Activated CD4-positive, alpha-beta memory T cell treated with anti-CD3 and anti-CD28 coated beads, Interleukin-2, amount 10 ng/mL, durations not matched to agents 7 days and 5 days (primary cell): ENCODE measurements around the gene CSNK2A2. TPM values are rescaled to one million over a fixed set of nuclear protein-coding genes. Genes with fewer than 3 reads are reported as not detected.
A peak's percentile ranks its signal among the peaks of the same experiment; 100 is the strongest.

Experiments
- CTCF ChIA-PET: fragments of 350-600 bp; sonication (Branson Sonifier 250); formaldehyde crosslinking; loops from one replicate; lab custom pipeline; 2021; ENCODE audit warnings: antibody characterized with exemption, inconsistent platforms; lab: Charles Lee
- POLR2A ChIA-PET: fragments of 350-600 bp; sonication (Branson Sonifier 250); formaldehyde crosslinking; loops from one replicate; lab custom pipeline; 2021; ENCODE audit warnings: antibody characterized with exemption; lab: Charles Lee
- DNase-seq: peaks from one replicate; pipeline ENCODE4 v3.0.0-alpha.2; 2020
- H3K27ac Mint-ChIP-seq: one replicate; pipeline ENCODE4 v1.8.0; 2021; ENCODE audit warnings: mild to moderate bottlenecking, mixed read lengths
- H3K27me3 Mint-ChIP-seq: one replicate; pipeline ENCODE4 v1.8.0; 2021; ENCODE audit warnings: mixed read lengths
- H3K36me3 Mint-ChIP-seq: one replicate; pipeline ENCODE4 v1.8.0; 2021; ENCODE audit warnings: low read depth, mixed read lengths
- H3K4me1 Mint-ChIP-seq: one replicate; pipeline ENCODE4 v1.8.0; 2021; ENCODE audit warnings: mixed read lengths
- H3K4me3 Mint-ChIP-seq: one replicate; pipeline ENCODE4 v1.8.0; 2021; ENCODE audit warnings: mild to moderate bottlenecking, mixed read lengths
- H3K9me3 Mint-ChIP-seq: one replicate; pipeline ENCODE4 v1.8.0; 2021; ENCODE audit warnings: mixed read lengths
- total RNA-seq, 2 experiments: library from RNA; stranded (reverse); gene quantifications; one replicate each; pipeline ENCODE4 v1.2.3, GENCODE V29; 2021

Gene CSNK2A2
- 10 to 100 TPM; 67.5 to 67.9 TPM for total RNA-seq

DNA sequence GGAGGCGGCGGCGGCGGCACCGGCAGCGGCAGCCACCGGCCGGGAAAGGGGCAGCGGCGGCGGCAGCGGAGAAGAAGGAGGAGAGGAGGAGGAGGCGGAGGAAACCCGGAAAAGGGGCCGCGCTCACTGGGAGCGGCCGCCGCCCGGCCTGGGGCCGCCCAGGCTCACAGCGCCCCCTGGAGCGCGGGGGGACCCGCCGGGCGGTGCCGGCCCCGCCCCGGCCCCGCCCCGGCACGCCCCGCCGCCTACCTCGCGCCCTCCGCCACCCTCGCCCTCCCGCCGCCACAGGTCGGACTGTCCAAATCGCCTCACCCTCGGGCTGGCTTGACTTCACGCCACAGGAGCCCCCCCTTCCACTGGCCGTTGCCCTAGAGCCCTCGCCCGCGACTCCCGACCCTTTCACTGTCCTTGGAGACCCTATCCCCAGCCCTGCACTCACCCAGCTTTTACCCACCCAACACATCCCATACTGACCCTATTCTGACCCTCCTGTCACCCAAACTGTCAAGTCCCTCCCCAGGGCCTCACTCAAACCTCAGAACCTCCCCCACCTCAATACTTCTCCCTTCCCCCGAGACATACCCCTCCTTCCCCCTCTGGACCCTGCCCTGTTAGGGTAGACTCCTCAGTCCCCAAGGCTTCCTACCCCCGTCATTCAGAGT lies at the start of gene CSNK2A2:
Gene CSNK2A2, minus strand, starts transcription at position 85 of the 662 bp plus-strand sequence. CDS start 370 bp downstream, outside the sequence.
- peak within 1 kb of the TSS; percentile 33 for H3K27ac Mint-ChIP-seq
- peak; percentile 74 for DNase-seq
- CTCF ChIA-PET: interaction anchor here (0.8 to 1.1 kb wide), 2 partner anchors 25 to 69 kb away, joined by 3 to 8 read pairs; partner anchors contain the start of gene CFAP20
- H3K4me1 Mint-ChIP-seq: peaks cover 38% of the 10 kb centered on the region
- POLR2A ChIA-PET: interaction anchor here (1.0 kb wide), 1 partner anchor 21 kb away, joined by 4 read pairs; no protein-coding TSS in a partner anchor
- H3K9me3 Mint-ChIP-seq: no peaks in the 10 kb centered on the region
- peaks cover 22% of the 10 kb centered on the region for H3K27me3 Mint-ChIP-seq
- peak within 1 kb of the TSS; percentile 80 for H3K4me3 Mint-ChIP-seq
- peaks cover 36% of the 10 kb centered on the region for H3K36me3 Mint-ChIP-seq

DNA sequence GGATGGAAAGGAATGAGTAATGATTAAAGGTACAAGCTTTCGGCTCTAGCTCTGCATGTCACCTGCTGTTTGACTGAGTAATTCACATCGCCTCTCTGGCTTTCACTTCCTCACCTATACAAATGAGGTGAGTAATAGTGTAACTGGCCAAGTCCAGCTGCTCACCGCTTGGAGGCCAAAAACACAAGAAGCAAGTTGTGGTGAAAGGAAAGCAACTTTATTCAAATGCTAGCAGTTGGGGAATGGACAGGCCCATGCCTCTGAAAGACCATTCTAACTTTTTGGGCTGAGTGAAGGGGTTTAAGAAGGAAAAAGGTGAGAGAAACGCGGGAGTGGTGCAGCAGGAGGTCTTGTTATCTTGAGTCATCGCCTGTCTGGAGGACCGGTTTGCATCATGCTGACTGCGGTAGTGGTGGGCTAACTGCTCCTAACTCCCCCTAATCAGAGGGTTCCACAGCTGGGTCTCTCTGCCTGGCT lies 45.7 kb upstream of the CSNK2A2 start:
- POLR2A ChIA-PET: no interaction called here
- H3K27me3 Mint-ChIP-seq: peaks cover 36% of the 10 kb centered on the region
- no peak for DNase-seq
- no peaks in the 10 kb centered on the region for H3K36me3 Mint-ChIP-seq
- H3K4me1 Mint-ChIP-seq: peaks cover 11% of the 10 kb centered on the region
- no peak overlapping the region for H3K27ac Mint-ChIP-seq
- CTCF ChIA-PET: no interaction called here
- H3K4me3 Mint-ChIP-seq: no peak overlapping the region
- no peaks in the 10 kb centered on the region for H3K9me3 Mint-ChIP-seq

DNA sequence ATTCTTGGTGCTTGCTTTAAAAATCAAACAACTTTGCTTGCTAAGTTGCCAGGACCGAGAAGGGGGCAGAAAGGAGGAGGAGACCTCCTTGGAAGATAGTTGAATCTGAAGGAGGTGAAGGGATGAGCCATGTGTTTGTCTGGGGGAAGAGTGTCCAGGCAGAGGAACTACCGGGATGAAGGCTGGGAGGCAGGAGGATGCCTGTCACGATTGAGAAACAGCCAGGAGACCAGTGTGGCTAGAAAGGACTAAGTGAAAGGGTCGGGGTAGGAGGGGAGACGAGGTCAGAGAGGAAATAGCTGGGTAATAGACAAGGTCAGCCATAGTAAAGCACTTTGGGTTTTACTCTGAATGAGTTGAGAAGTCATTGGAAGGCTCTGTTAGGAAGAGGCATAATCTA lies 38.9 kb upstream of the CSNK2A2 start:
- H3K4me1 Mint-ChIP-seq: peaks cover 13% of the 10 kb centered on the region
- no peaks in the 10 kb centered on the region for H3K9me3 Mint-ChIP-seq
- ChIA-PET CTCF (interaction anchor here (0.6 kb wide), 1 partner anchor 407 kb away, joined by 3 read pairs; no protein-coding TSS in a partner anchor), POLR2A (no interaction called here)
- no peaks in the 10 kb centered on the region for H3K36me3 Mint-ChIP-seq
- peaks cover 52% of the 10 kb centered on the region for H3K27me3 Mint-ChIP-seq
- no peak overlapping the region for H3K27ac Mint-ChIP-seq
- no peak overlapping the region for H3K4me3 Mint-ChIP-seq
- no peak for DNase-seq

DNA sequence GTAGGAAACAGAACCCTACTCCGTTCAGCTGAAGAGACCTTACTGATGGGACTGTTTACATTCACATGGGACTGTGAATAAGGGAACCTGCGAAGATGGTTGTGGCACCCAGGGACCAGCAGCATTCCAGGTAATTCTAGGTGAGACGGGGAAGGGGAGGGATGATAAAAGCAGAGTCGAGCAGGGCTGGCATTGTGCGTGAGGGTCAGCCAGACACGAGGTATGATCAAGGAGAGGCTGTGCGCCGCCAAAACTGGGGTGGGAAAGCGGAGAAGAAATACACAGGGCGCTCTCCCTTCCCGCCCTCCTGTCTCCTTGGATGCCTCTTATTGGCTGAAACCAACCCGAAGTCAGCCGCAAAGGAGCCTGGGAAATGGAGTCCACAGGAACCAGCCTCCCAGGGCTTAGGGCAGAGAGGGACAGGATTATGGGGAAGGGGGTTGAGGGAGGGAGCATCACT lies 38.4 kb upstream of the CSNK2A2 start:
- ChIA-PET CTCF (interaction anchor here (0.6 kb wide), 1 partner anchor 406 kb away, joined by 3 read pairs; no protein-coding TSS in a partner anchor), POLR2A (interaction anchor here (0.9 kb wide), 1 partner anchor 13 kb away, joined by 3 read pairs; no protein-coding TSS in a partner anchor)
- peak; percentile 72 for DNase-seq
- Mint-ChIP-seq H3K4me1 (peaks cover 13% of the 10 kb centered on the region), H3K36me3 (no peaks in the 10 kb centered on the region), H3K9me3 (no peaks in the 10 kb centered on the region), H3K27me3 (peaks cover 47% of the 10 kb centered on the region), H3K27ac (no peak overlapping the region), H3K4me3 (peak overlapping the region; percentile 76)

DNA sequence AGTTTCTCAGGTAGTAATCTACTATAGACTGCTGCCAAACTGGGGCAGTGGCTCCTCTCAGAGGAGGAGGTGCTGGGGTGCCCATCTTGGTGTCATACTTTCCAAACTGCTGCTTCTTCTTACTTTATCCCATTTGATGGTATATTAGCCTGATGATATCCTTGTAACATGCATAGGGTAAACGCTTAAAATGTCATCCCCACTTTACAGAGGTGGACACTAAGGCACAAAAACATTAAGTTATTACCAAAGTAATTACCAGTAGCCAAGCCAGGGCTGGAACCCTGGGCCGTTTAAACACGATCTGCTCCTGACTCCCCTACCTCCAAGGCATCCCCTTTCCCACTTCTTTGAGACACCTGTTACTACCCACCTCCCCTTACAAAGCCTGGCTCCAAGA lies 37.8 kb upstream of the CSNK2A2 start:
- Mint-ChIP-seq H3K27me3 (peaks cover 46% of the 10 kb centered on the region), H3K4me1 (peaks cover 13% of the 10 kb centered on the region), H3K36me3 (no peaks in the 10 kb centered on the region), H3K27ac (no peak overlapping the region), H3K4me3 (peak overlapping the region; percentile 76), H3K9me3 (no peaks in the 10 kb centered on the region)
- CTCF ChIA-PET: no interaction called here
- POLR2A ChIA-PET: interaction anchor here (0.9 kb wide), 1 partner anchor 13 kb away, joined by 3 read pairs; no protein-coding TSS in a partner anchor
- no peak for DNase-seq

DNA sequence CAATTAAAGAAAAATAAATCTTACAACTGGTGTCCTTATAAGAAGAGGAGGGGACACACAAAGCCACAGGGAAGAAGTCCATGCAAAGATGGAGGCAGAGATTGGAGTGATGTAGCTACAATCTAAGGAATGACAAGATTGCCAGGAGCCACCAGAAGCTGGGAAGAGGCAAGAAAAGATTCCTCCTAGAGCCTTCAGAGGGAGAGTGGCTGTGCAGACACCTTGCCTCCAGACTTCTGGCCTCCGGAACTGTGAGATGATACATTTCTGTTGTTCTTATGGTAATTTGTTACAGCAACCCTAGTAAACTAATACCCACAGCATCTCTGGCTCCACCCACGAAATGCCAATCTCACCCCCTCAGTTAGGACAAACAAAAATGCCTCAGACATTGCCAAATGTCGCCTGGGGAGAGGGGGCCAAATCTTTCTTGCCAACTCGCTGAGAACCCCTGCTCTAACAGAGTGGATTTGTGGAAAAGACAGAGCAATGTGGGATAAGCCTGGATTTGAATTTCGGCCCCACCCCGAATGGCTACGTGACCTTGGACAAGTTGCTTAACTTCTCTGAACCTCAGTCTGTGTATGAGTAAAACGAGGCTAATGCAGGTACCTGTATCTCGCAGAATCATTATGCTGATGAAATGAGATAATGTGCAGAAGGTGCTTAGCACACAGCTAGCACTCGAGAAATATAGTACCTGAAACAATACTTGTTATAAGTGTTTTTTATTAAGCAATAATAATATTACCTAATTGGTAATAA lies 37.1 kb upstream of the CSNK2A2 start:
- DNase-seq: no peak
- POLR2A ChIA-PET: no interaction called here
- Mint-ChIP-seq H3K36me3 (no peaks in the 10 kb centered on the region), H3K27ac (no peak overlapping the region), H3K4me1 (peaks cover 13% of the 10 kb centered on the region), H3K4me3 (no peak overlapping the region), H3K27me3 (peaks cover 40% of the 10 kb centered on the region), H3K9me3 (no peaks in the 10 kb centered on the region)
- CTCF ChIA-PET: no interaction called here

DNA sequence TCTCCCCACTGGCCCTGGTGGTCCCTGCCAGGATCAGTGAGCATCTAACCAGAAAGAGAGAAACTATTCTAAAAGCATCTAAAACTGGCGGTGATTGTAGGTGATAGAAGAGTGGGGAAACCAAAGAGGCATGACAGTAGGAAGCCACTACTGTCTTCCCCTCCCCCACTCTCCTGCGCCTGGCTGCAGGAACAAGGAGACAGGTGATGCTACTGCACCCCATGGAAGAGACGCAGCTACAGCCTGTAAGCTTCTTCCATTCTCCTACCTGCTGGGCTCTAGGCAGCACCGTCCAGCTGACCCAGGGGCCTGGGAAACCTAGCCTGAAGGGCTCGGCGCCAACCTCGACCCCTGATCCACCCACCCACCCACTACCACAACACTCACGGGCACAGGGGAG lies 32.4 kb upstream of the CSNK2A2 start:
- no peaks in the 10 kb centered on the region for H3K9me3 Mint-ChIP-seq
- CTCF ChIA-PET: no interaction called here
- POLR2A ChIA-PET: no interaction called here

DNA sequence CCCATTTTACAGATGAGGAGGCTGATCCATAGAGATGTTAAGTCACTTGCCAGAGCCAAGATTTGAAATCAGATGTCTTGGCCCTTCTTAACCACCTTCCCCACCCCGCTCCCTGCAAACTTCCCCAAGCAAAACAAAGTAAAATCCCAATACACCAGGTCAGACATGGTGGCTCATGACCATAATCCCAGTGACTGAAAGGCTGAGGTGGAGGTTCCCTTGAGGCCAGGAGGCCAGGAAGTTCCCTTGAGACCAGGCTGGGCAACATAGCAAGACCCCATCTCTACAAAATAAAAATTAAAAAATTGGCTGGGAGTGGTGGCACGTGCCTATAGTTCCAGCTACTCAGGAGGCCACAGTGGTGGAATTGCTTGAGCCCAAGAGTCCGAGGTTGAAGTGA lies 28.9 kb upstream of the CSNK2A2 start:
- Mint-ChIP-seq H3K27me3 (peaks cover 5% of the 10 kb centered on the region), H3K9me3 (no peaks in the 10 kb centered on the region), H3K27ac (no peak overlapping the region), H3K36me3 (no peaks in the 10 kb centered on the region), H3K4me3 (no peak overlapping the region), H3K4me1 (no peaks in the 10 kb centered on the region)
- ChIA-PET POLR2A (no interaction called here), CTCF (no interaction called here)
- DNase-seq: no peak

More for the DNA sequence above, 32.4 kb upstream of the CSNK2A2 start:
- Mint-ChIP-seq H3K4me3 (no peak overlapping the region), H3K27me3 (peaks cover 8% of the 10 kb centered on the region), H3K36me3 (no peaks in the 10 kb centered on the region), H3K4me1 (no peaks in the 10 kb centered on the region), H3K27ac (no peak overlapping the region)
- DNase-seq: no peak

DNA sequence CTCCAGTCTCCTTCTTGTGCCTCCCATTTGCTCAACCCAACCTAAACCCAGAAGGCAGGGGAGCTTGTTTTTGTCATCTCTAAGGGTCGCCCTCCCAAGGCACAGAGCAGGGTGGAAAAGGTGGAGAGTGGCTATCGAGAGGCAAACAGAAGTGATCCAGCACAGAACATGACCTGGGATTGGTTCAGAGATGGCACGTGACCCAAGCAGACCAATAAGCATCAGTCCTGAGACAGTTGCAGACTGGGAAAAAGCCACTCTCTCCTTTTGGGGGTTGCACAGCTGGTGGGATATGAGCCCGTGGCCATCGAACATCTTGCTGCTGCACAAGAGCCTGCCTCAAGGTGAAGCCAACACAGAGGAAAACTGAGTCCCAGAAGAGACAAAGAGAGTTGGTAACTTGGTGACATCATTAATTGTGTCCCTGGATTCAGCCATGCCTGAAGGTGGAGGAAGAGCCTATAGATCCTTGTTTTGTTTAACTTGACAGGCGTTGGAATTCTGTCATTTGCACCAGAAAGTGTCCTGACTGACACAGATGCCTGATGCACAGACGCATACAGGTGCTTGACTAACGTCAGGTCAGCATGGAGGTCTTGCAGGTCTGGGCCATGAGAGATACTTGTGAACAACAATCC lies 28.2 kb upstream of the CSNK2A2 start:
- POLR2A ChIA-PET: no interaction called here

DNA sequence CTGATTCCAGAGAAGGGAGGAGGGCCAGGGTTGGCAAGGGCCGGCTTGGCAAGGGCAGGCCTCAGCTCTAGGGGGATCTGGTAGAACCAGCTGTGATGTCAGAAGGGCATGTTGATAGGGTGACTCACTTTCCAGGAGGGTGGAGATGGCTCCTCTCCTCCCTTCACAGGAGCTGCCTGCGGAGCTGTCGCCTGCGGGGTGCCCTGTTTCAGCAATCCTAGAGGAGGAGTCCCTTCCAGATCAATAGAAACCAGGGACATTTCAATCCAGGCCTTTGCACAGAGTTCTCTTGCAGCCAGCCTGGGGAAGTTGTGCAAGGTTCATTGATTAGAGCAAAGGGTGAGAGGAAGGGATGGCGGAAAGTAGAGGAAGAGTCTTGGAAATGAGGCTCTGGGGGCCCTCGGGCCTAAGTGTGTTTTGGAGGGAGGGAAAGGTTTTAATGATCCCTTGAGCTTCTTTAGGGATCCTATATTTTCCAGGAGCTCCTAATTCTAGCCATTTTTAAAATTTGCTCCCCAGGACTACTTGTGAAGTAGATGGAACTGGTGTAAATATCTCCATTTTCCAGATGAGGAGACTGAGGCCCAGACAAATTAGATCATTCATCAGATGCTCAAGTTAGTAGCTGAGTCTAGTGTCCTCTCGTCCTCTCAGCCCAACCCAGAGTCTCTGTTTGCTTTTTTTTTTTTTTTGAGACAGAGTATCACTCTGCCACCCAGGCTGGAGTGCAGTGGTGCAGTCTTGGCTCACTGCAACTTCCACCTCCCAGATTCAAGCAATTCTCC lies 24.8 kb upstream of the CSNK2A2 start:
- Mint-ChIP-seq H3K27ac (no peak overlapping the region), H3K9me3 (no peaks in the 10 kb centered on the region), H3K36me3 (no peaks in the 10 kb centered on the region), H3K4me3 (no peak overlapping the region), H3K4me1 (no peaks in the 10 kb centered on the region), H3K27me3 (peaks cover 16% of the 10 kb centered on the region)
- DNase-seq: no peak
- ChIA-PET CTCF (interaction anchor here (0.6 kb wide), 1 partner anchor 22 kb away, joined by 4 read pairs; no protein-coding TSS in a partner anchor), POLR2A (no interaction called here)

More for the DNA sequence above, 28.2 kb upstream of the CSNK2A2 start:
- Mint-ChIP-seq H3K9me3 (no peaks in the 10 kb centered on the region), H3K4me3 (no peak overlapping the region), H3K4me1 (no peaks in the 10 kb centered on the region), H3K36me3 (no peaks in the 10 kb centered on the region), H3K27me3 (peaks cover 6% of the 10 kb centered on the region), H3K27ac (no peak overlapping the region)
- CTCF ChIA-PET: interaction anchor here (0.5 kb wide), 1 partner anchor 30 kb away, joined by 3 read pairs; no protein-coding TSS in a partner anchor
- DNase-seq: no peak

DNA sequence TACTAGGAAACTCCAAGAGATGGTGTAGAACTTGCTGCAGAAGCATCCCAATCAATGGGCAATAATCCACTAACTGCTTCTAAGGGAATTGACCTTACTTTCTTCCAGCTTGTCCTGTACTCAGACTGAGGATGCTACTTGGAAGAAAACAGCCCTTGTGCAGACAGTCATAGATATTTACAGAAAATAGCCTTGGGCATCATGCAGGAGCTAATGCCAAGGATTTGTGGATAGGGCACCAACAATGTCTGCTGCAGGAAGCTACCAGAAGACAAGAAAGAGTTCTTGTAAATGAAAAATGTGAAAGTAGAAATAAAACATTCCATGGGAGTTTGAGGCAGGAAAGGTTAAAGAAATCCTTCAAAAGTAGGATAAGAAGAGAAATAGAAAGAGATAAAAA lies 21.5 kb upstream of the CSNK2A2 start:
- Mint-ChIP-seq H3K27ac (no peak overlapping the region), H3K9me3 (peaks cover 2% of the 10 kb centered on the region), H3K4me3 (no peak overlapping the region), H3K36me3 (no peaks in the 10 kb centered on the region), H3K4me1 (no peaks in the 10 kb centered on the region), H3K27me3 (peaks cover 32% of the 10 kb centered on the region)
- no peak for DNase-seq
- CTCF ChIA-PET: no interaction called here
- POLR2A ChIA-PET: no interaction called here

DNA sequence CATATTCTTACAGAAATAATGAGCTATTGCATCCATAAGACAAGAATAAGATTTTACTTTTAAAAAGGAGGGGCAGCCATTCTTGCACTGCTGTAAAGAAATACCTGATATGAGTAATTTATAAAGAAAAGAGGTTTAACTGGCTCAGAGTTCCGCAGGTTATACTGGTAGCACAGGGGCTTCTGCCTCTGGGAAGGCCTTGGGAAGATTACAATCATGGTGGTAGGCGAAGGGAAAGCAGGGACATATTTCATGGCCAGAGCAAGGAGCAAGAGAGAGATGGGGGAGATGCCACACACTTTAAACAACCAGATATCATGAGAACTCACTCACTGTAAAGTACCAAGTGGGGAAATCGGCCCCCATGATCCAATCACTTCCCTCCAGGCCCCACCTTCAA lies 20.9 kb upstream of the CSNK2A2 start:
- CTCF ChIA-PET: no interaction called here
- DNase-seq: no peak
- Mint-ChIP-seq H3K27ac (no peak overlapping the region), H3K4me1 (no peaks in the 10 kb centered on the region), H3K9me3 (peaks cover 2% of the 10 kb centered on the region), H3K4me3 (no peak overlapping the region), H3K27me3 (peaks cover 33% of the 10 kb centered on the region), H3K36me3 (no peaks in the 10 kb centered on the region)
- POLR2A ChIA-PET: no interaction called here
